HG03342 (cell line): ENCODE measurements around the gene RELB.
"Not testable (repeated sequence)": the region's sequence is repeated elsewhere in the genome, so short reads cannot be mapped to it uniquely, and the experiment has no call there.

Source experiments
- ATAC-seq: cut with Tn5 transposase; IDR thresholded peaks from one replicate; pipeline ENCODE4 v1.9.1; 2021; ENCODE audit warnings: mild to moderate bottlenecking, moderate library complexity; ENCODE audit not compliant: unreplicated experiment

Gene RELB

GRCh38 chr19:45001087-45001739 is at the start of gene RELB:
Gene RELB, plus strand, starts transcription at chr19:45001464. Its CDS starts 116 bp downstream, at chr19:45001580.
- peak; percentile 41 for ATAC-seq

GRCh38 chr19:44954278-44954648 is 47.0 kb upstream of the RELB start:
- no peak for ATAC-seq

GRCh38 chr19:44954649-44955504 is 46.4 kb upstream of the RELB start, which contains the start of gene CLPTM1:
Gene CLPTM1, plus strand, starts transcription at chr19:44955380. Its CDS starts 16 bp downstream, at chr19:44955396.
- ATAC-seq: peak; percentile 75

GRCh38 chr19:44955505-44956439 is 45.5 kb upstream of the RELB start:
- ATAC-seq: no peak

- no peak for ATAC-seq
Observed at GRCh38 chr19:44957526-44957925, 43.7 kb upstream of the RELB start.

- ATAC-seq: no peak
Observed at GRCh38 chr19:44958090-44958489, 43.2 kb upstream of the RELB start.

GRCh38 chr19:44959691-44960090 is 41.6 kb upstream of the RELB start:
- no peak for ATAC-seq

- no peak for ATAC-seq
Observed at GRCh38 chr19:44960906-44961728, 40.1 kb upstream of the RELB start.

- no peak for ATAC-seq
Observed at GRCh38 chr19:44961821-44962220, 39.4 kb upstream of the RELB start.

- no peak for ATAC-seq
Observed at GRCh38 chr19:44968118-44968517, 33.1 kb upstream of the RELB start.

GRCh38 chr19:44968670-44969069 is 32.6 kb upstream of the RELB start:
- no peak for ATAC-seq

- ATAC-seq: no peak
Observed at GRCh38 chr19:44969437-44969836, 31.8 kb upstream of the RELB start.

- not testable (repeated sequence) for ATAC-seq
Observed at GRCh38 chr19:44971451-44971850, 29.8 kb upstream of the RELB start.

GRCh38 chr19:44972802-44973201 is 28.5 kb upstream of the RELB start:
- ATAC-seq: no peak

GRCh38 chr19:44973982-44974735 is 27.1 kb upstream of the RELB start:
- no peak for ATAC-seq

- ATAC-seq: no peak
Observed at GRCh38 chr19:44974857-44975256, 26.4 kb upstream of the RELB start.

GRCh38 chr19:44975444-44975843 is 25.8 kb upstream of the RELB start:
- ATAC-seq: no peak

GRCh38 chr19:44984005-44984404 is 17.3 kb upstream of the RELB start:
- no peak for ATAC-seq

- no peak for ATAC-seq
Observed at GRCh38 chr19:44985445-44985844, 15.8 kb upstream of the RELB start.

- no peak for ATAC-seq
Observed at GRCh38 chr19:44986389-44986788, 14.9 kb upstream of the RELB start.
